ENCODE data around the gene AHNAK2.

DNA sequence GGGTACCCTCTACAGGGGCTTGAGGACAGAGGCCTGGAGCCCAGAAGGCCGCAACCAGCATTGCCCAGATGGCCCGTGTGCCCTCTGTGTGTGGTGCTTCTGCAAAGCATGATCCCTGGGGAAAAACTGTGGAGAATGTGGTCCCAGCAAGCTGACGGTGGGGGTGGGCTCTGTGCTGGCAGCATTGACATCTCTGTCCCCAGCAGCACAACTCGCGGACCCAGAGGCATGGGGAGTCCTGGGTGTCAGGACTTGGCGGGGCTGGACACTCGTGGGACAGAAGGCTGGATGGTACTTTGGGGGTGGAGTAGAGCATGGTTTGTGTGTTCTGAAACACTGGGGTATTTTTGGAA lies 11.8 kb upstream of the AHNAK2 start:
- TF ChIP-seq, protein P1, sequence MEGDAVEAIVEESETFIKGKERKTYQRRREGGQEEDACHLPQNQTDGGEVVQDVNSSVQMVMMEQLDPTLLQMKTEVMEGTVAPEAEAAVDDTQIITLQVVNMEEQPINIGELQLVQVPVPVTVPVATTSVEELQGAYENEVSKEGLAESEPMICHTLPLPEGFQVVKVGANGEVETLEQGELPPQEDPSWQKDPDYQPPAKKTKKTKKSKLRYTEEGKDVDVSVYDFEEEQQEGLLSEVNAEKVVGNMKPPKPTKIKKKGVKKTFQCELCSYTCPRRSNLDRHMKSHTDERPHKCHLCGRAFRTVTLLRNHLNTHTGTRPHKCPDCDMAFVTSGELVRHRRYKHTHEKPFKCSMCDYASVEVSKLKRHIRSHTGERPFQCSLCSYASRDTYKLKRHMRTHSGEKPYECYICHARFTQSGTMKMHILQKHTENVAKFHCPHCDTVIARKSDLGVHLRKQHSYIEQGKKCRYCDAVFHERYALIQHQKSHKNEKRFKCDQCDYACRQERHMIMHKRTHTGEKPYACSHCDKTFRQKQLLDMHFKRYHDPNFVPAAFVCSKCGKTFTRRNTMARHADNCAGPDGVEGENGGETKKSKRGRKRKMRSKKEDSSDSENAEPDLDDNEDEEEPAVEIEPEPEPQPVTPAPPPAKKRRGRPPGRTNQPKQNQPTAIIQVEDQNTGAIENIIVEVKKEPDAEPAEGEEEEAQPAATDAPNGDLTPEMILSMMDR (IDR thresholded peaks at IDR 0.05 in 2 of 3, conservative IDR thresholded peaks at IDR 0.05 in 1 of 3; ENCODE audit: insufficient read depth in 2 of 3, low read depth in 1 of 3, low read length in 3 of 3), result no peak
- TF ChIP-seq, protein P2, sequence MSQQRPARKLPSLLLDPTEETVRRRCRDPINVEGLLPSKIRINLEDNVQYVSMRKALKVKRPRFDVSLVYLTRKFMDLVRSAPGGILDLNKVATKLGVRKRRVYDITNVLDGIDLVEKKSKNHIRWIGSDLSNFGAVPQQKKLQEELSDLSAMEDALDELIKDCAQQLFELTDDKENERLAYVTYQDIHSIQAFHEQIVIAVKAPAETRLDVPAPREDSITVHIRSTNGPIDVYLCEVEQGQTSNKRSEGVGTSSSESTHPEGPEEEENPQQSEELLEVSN (IDR thresholded peaks at IDR 0.05; ENCODE audit: borderline replicate concordance in 1 of 2, extremely low read depth in 1 of 2, insufficient read depth in 1 of 2, insufficient read length in 1 of 2, low read depth in 1 of 2, low read length in 1 of 2, poor library complexity in 1 of 2, severe bottlenecking in 1 of 2), result no peak
- TF ChIP-seq KLF13 (tag; IDR thresholded peaks at IDR 0.05; ENCODE audit: borderline replicate concordance, low read depth), result no peak
- no peak for TF ChIP-seq SREBF2 (CRISPR knock-in tag; IDR thresholded peaks at IDR 0.05)
- TF ChIP-seq ZNF224 (CRISPR knock-in tag; IDR thresholded peaks at IDR 0.05), result no peak
- TF ChIP-seq ZNF561 (CRISPR knock-in tag; conservative IDR thresholded peaks at IDR 0.05), result no peak
- no peak for TF ChIP-seq STAG1 (CRISPR knock-in tag; IDR thresholded peaks at IDR 0.05; ENCODE audit: borderline replicate concordance)
- no peak for TF ChIP-seq CHD4 (IDR thresholded peaks at IDR 0.05; ENCODE audit: insufficient read depth, insufficient replicate concordance, low read depth, low read length, poor library complexity, severe bottlenecking)

Data from K562 (cell line).